ENCODE measurements around the gene PSMA7.
"Not testable (repeated sequence)": the region's sequence is repeated elsewhere in the genome, so short reads cannot be mapped to it uniquely, and the experiment has no call there.

PSMA7 gene

GRCh38 chr20:62118113-62119043 is 24.8 kb downstream of the PSMA7 start:
- DNase-seq (ENCODE audit: insufficient read length, low spot score) (no peak), FAIRE-seq (no peak)

DNA sequence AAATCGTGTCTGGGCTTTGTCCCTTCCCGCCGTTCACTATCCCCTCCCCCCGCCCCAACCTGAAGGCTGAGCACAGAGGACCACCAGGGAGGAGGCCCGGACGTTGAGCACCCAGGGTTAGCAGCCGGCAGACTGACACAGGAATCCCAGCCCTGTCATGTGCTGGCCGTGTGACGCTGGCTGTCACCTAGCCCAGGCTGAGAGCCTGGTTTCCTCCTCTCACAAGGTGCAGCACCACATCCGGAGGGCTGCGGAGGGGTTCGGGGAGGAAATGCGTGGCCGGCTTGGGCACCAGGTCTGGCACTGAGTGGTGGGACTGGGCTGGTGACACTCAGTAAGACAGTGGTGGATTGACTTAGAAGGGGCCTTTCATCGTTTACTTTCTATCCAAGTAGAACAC is 25.5 kb downstream of the PSMA7 start:
- TF ChIP-seq SPI1 (IDR thresholded peaks at IDR 0.05; ENCODE audit: low read depth, low read length) = no peak
- TF ChIP-seq POLR2AphosphoS5 (IDR thresholded peaks at IDR 0.05; ENCODE audit: low read depth, low read length) = no peak
- no peak for TF ChIP-seq PAX5 (IDR thresholded peaks at IDR 0.05; ENCODE audit: insufficient read depth, low read length, severe bottlenecking)
- TF ChIP-seq TAF1 (IDR thresholded peaks at IDR 0.05; ENCODE audit: low read depth, low read length) = no peak
- no peak for TF ChIP-seq POLR2A (IDR thresholded peaks at IDR 0.05; ENCODE audit: low read depth, low read length)
- no peak for TF ChIP-seq POU2F2 (IDR thresholded peaks at IDR 0.05; ENCODE audit: low read depth, low read length)
- FAIRE-seq = no peak
- no peak for DNase-seq (ENCODE audit: insufficient read length, low spot score)

More at GRCh38 chr20:62118113-62119043, 24.8 kb downstream of the PSMA7 start:
- TF ChIP-seq POLR2AphosphoS5 (IDR thresholded peaks at IDR 0.05; ENCODE audit: low read depth, low read length) (no peak), POLR2A (IDR thresholded peaks at IDR 0.05; ENCODE audit: low read depth, low read length) (no peak), TAF1 (IDR thresholded peaks at IDR 0.05; ENCODE audit: low read depth, low read length) (no peak), SPI1 (IDR thresholded peaks at IDR 0.05; ENCODE audit: low read depth, low read length) (no peak), PAX5 (IDR thresholded peaks at IDR 0.05; ENCODE audit: insufficient read depth, low read length, severe bottlenecking) (no peak), POU2F2 (IDR thresholded peaks at IDR 0.05; ENCODE audit: low read depth, low read length) (no peak)

DNA sequence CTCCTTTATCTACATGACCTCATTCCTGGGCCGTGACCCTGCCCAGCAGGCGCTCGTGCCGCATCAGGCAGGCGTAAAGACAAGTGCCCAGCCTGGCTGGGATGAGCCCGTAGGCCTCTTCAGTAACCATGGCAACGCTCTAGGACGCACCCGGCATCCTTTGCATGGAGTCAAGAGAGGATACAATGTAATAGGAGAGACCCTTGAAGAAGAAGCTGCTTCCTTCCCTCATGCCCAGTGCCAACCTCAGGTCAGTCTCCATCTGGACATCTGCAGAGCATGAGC is 25.9 kb downstream of the PSMA7 start:
- no peak for DNase-seq (ENCODE audit: insufficient read length, low spot score)
- FAIRE-seq = no peak

DNA sequence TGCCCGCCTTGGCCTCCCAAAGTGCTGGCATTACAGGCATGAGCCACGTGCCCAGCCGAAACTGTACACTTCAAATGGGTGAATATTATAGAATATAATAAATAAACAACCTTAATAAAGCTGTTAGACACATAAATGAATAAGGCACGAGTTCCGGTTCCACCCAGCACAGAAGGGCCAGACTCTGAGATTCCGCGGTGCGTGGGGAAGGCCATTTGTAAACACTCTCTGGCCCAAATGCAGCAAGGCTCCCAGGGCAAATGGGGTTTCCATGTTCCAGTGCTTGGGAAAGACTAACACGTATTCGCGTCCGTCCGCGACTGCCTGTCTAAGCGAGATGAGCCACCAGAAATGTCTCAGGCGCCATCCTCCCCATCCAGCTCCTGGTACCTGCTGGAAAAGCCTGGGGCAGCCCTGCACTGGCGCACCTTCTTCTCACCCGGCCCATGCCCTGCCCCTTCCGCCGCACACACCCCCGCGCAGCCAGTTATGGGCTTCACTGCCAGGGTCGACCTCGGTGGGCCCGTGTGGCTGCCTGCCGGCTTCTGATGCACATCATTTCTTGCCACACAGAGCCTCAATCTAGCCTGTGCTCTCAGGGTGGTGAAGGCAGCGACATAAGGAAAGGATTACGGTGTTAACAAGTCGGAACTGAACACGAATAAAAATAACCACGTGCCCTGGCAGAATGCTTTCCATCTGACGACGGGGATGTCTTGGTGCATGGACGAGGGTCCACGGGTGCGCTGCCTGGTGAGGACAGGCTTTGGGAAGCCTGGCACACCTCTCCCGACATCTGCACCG is 26.4 kb downstream of the PSMA7 start:
- DNase-seq (ENCODE audit: insufficient read length, low spot score) (no peak), FAIRE-seq (no peak)
- TF ChIP-seq POLR2A (IDR thresholded peaks at IDR 0.05; ENCODE audit: low read depth, low read length) (no peak), SPI1 (IDR thresholded peaks at IDR 0.05; ENCODE audit: low read depth, low read length) (no peak), PAX5 (IDR thresholded peaks at IDR 0.05; ENCODE audit: insufficient read depth, low read length, severe bottlenecking) (no peak), POU2F2 (IDR thresholded peaks at IDR 0.05; ENCODE audit: low read depth, low read length) (no peak), TAF1 (IDR thresholded peaks at IDR 0.05; ENCODE audit: low read depth, low read length) (no peak), POLR2AphosphoS5 (IDR thresholded peaks at IDR 0.05; ENCODE audit: low read depth, low read length) (no peak)

More for the DNA sequence above, 25.9 kb downstream of the PSMA7 start:
- no peak for TF ChIP-seq POLR2A (IDR thresholded peaks at IDR 0.05; ENCODE audit: low read depth, low read length)
- TF ChIP-seq SPI1 (IDR thresholded peaks at IDR 0.05; ENCODE audit: low read depth, low read length) = no peak
- TF ChIP-seq POU2F2 (IDR thresholded peaks at IDR 0.05; ENCODE audit: low read depth, low read length) = no peak
- no peak for TF ChIP-seq PAX5 (IDR thresholded peaks at IDR 0.05; ENCODE audit: insufficient read depth, low read length, severe bottlenecking)
- no peak for TF ChIP-seq TAF1 (IDR thresholded peaks at IDR 0.05; ENCODE audit: low read depth, low read length)
- TF ChIP-seq POLR2AphosphoS5 (IDR thresholded peaks at IDR 0.05; ENCODE audit: low read depth, low read length) = no peak

- FAIRE-seq; DNase-seq (ENCODE audit: insufficient read length, low spot score): not testable (repeated sequence)
Observed at GRCh38 chr20:62115800-62116407, 27.3 kb downstream of the PSMA7 start.

DNA sequence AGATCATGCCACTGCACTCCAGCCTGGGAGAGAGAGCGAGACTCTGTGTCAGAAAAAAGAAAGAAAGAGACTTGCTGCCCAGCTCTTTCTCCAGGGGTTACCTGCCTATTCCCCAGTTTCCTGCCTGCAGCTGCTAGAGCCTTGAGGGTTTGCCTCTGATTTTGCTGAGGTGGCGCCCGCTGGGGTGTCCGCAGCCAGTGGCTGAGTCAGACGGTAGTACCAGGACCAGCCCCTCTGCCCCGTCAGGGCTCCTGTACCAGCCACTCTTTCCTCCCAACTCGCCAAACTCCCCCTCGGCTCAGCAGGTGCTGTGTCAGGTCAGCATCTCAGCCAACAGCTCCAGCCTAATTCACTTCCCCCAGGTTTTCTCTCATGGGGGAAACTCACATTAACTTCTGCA is 28.3 kb downstream of the PSMA7 start:
- TF ChIP-seq PAX5 (IDR thresholded peaks at IDR 0.05; ENCODE audit: insufficient read depth, low read length, severe bottlenecking) (no peak), POLR2AphosphoS5 (IDR thresholded peaks at IDR 0.05; ENCODE audit: low read depth, low read length) (no peak), TAF1 (IDR thresholded peaks at IDR 0.05; ENCODE audit: low read depth, low read length) (no peak), POU2F2 (IDR thresholded peaks at IDR 0.05; ENCODE audit: low read depth, low read length) (no peak)
- FAIRE-seq = no peak

DNA sequence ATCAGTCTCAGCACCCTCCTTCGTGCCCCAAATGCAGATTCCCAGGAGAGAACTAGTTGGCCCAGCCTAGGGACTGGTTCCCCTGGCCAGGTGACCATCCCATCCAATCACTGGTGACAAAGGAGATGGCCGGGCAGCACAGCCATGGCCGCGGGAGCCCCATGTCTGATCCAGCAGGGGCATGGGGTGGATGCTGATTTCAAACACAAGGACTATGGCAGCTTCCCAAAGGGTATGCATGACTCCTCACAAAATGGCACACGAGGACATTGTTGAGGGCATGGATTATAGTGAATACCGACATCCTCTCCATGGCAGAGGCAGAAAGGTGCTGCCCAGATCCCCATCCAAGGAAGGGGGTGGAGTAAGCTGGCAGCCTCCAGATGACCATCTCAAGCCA is 30.8 kb downstream of the PSMA7 start:
- FAIRE-seq (no peak), DNase-seq (ENCODE audit: insufficient read length, low spot score) (no peak)
- TF ChIP-seq PAX5 (IDR thresholded peaks at IDR 0.05; ENCODE audit: insufficient read depth, low read length, severe bottlenecking) (no peak), POU2F2 (IDR thresholded peaks at IDR 0.05; ENCODE audit: low read depth, low read length) (no peak), SPI1 (IDR thresholded peaks at IDR 0.05; ENCODE audit: low read depth, low read length) (no peak), POLR2AphosphoS5 (IDR thresholded peaks at IDR 0.05; ENCODE audit: low read depth, low read length) (no peak), POLR2A (IDR thresholded peaks at IDR 0.05; ENCODE audit: low read depth, low read length) (no peak), TAF1 (IDR thresholded peaks at IDR 0.05; ENCODE audit: low read depth, low read length) (no peak)

More for the DNA sequence above, 28.3 kb downstream of the PSMA7 start:
- DNase-seq (ENCODE audit: insufficient read length, low spot score) = no peak

- FAIRE-seq (no peak), DNase-seq (ENCODE audit: insufficient read length, low spot score) (no peak)
- TF ChIP-seq POLR2AphosphoS5 (IDR thresholded peaks at IDR 0.05; ENCODE audit: low read depth, low read length) = no peak
- TF ChIP-seq POLR2A (IDR thresholded peaks at IDR 0.05; ENCODE audit: low read depth, low read length) = no peak
- TF ChIP-seq PAX5 (IDR thresholded peaks at IDR 0.05; ENCODE audit: insufficient read depth, low read length, severe bottlenecking) = no peak
- TF ChIP-seq TAF1 (IDR thresholded peaks at IDR 0.05; ENCODE audit: low read depth, low read length) = no peak
- no peak for TF ChIP-seq POU2F2 (IDR thresholded peaks at IDR 0.05; ENCODE audit: low read depth, low read length)
Observed at GRCh38 chr20:62111148-62111547, 32.0 kb downstream of the PSMA7 start.

- FAIRE-seq (no peak), DNase-seq (ENCODE audit: insufficient read length, low spot score) (no peak)
- no peak for TF ChIP-seq SPI1 (IDR thresholded peaks at IDR 0.05; ENCODE audit: low read depth, low read length)
- TF ChIP-seq TAF1 (IDR thresholded peaks at IDR 0.05; ENCODE audit: low read depth, low read length) = no peak
- TF ChIP-seq POU2F2 (IDR thresholded peaks at IDR 0.05; ENCODE audit: low read depth, low read length) = no peak
- TF ChIP-seq POLR2A (IDR thresholded peaks at IDR 0.05; ENCODE audit: low read depth, low read length) = no peak
Observed at GRCh38 chr20:62105592-62105991, 37.6 kb downstream of the PSMA7 start.
